Panc1 (cell line): ENCODE results near the gene WDR64. TPM values are rescaled to one million over a fixed set of nuclear protein-coding genes. Genes with fewer than 3 reads are reported as not detected.

Source experiments
- ATAC-seq: fragments of 200-7000 bp; cut with Tn5 transposase; 2 replicates; pipeline ENCODE4 v1.9.1; 2020; ENCODE audit warnings: mild to moderate bottlenecking, moderate library complexity
- BruUV-seq: library from RNA; stranded (reverse); fragments of 400-500 nt; replicated peaks from 2 replicates; lab custom pipeline; 2021; lab: Mats Ljungman, UMichigan
- CTCF ChIA-PET: fragments of 300-600 bp; sonication (Branson Sonifier 250); formaldehyde crosslinking; loops from one replicate; lab custom pipeline; 2022; ENCODE audit warnings: antibody characterized with exemption; lab: Charles Lee
- POLR2A ChIA-PET: fragments of 300-600 bp; sonication (Branson Sonifier 250); formaldehyde crosslinking; loops from one replicate; lab custom pipeline; 2022; ENCODE audit warnings: antibody characterized with exemption; lab: Charles Lee
- DNase-seq: peaks from one replicate; pipeline ENCODE4 v3.0.0-alpha.2; 2010; ENCODE audit warnings: low read depth, low spot score
- H3K27ac ChIP-seq: 2 replicates; pipeline ENCODE4 v1.5.1; 2011; ENCODE audit warnings: mild to moderate bottlenecking, low read length, inconsistent platforms
- H3K27me3 ChIP-seq: fragments of 200-500 bp; sonication (Bioruptor generic); 2 replicates; pipeline ENCODE4 v1.6.0; 2014; ENCODE audit warnings: low read length, inconsistent platforms; ENCODE audit not compliant: control insufficient read depth, insufficient read depth
- H3K36me3 ChIP-seq: fragments of 200-500 bp; sonication (Bioruptor generic); 2 replicates; pipeline ENCODE4 v1.5.1; 2014; ENCODE audit warnings: inconsistent platforms, mild to moderate bottlenecking, low read length, moderate library complexity; ENCODE audit not compliant: control insufficient read depth, insufficient read depth
- H3K4me1 ChIP-seq: 2 replicates; pipeline ENCODE4 v1.5.1; 2011; ENCODE audit warnings: inconsistent platforms, mild to moderate bottlenecking, low read length, moderate library complexity; ENCODE audit not compliant: control insufficient read depth, insufficient read depth
- H3K4me3 ChIP-seq, 2 experiments: 2 replicates each; pipeline ENCODE4 v1.5.1; 2011 to 2012; ENCODE audit warnings: low read depth in 2 of 2, low read length in 2 of 2, mild to moderate bottlenecking in 2 of 2, inconsistent platforms in 1 of 2, moderate library complexity in 1 of 2
- H3K9me3 ChIP-seq: fragments of 200-500 bp; sonication (Bioruptor generic); 2 replicates; pipeline ENCODE4 v1.5.1; 2014; ENCODE audit warnings: low read depth, mild to moderate bottlenecking, inconsistent platforms, low read length, moderate library complexity; ENCODE audit not compliant: control insufficient read depth, insufficient read depth
- CTCF ChIP-seq: fragments of 450-650 bp; IDR thresholded peaks from 2 replicates; pipeline ENCODE4 v1.5.1; 2017; ENCODE audit warnings: mild to moderate bottlenecking
- POLR2AphosphoS5 ChIP-seq: IDR thresholded peaks from 2 replicates; pipeline ENCODE4 v1.6.1; 2012; ENCODE audit warnings: mild to moderate bottlenecking, low read depth, low read length, moderate library complexity
- REST ChIP-seq, 2 experiments: IDR thresholded peaks; 2 replicates each; pipeline ENCODE4 v1.6.1; 2011 to 2012; ENCODE audit warnings: low read depth in 2 of 2, control low read depth in 1 of 2, low read length in 1 of 2, mild to moderate bottlenecking in 1 of 2, moderate library complexity in 1 of 2; ENCODE audit not compliant: insufficient read depth in 1 of 2
- SIN3A ChIP-seq: IDR thresholded peaks from 2 replicates; pipeline ENCODE4 v1.6.1; 2012; ENCODE audit warnings: low read depth, mild to moderate bottlenecking, low read length, moderate library complexity, borderline replicate concordance; ENCODE audit not compliant: insufficient read depth
- TCF7L2 ChIP-seq: IDR thresholded peaks from 2 replicates; pipeline ENCODE4 v1.6.1; 2011; ENCODE audit warnings: mild to moderate bottlenecking, low read depth, low read length, inconsistent platforms
- in situ Hi-C: cut with HindIII; loops from 2 replicates; pipeline ENCODE4 v1.10.0; 2016; ENCODE audit warnings: low sequenced_read_pairs, low pct_unique_long_range_greater_than_20kb
- intact Hi-C: fragments of 100-400 bp; cut with micrococcal nuclease; formaldehyde crosslinking; loops from one replicate; pipeline ENCODE4 v1.10.0; 2022; ENCODE audit not compliant: unreplicated experiment
- total RNA-seq: library from RNA; stranded (reverse); gene quantifications from one replicate; pipeline ENCODE4 v1.2.1, GENCODE V29; 2021; ENCODE audit not compliant: unreplicated experiment

Gene WDR64
- total RNA-seq, 1 experiment from 2014 or later: not detected

- BruUV-seq: no TSS peak
- in situ Hi-C loops: no loop called here
These were observed 95.9 kb downstream of the WDR64 start for GRCh38 chr1:241747992-241748391.

More at GRCh38 chr1:241747992-241748391, 95.9 kb downstream of the WDR64 start:
- no peaks in the 10 kb centered on the region for H3K27me3 ChIP-seq
- ATAC-seq (no peak), DNase-seq (no peak)
- ChIA-PET CTCF (interaction anchor here (0.7 kb wide), 1 partner anchor 69 kb away, joined by 6 read pairs; no protein-coding TSS in a partner anchor), POLR2A (no interaction called here)
- TF ChIP-seq TCF7L2 (no peak), REST (IDR thresholded peaks at IDR 0.05; ENCODE audit: insufficient read depth in 1 of 2, low read depth in 2 of 2, low read length in 1 of 2) (no peak), SIN3A (no peak), POLR2AphosphoS5 (no peak), CTCF (no peak)
- no peaks in the 10 kb centered on the region for H3K9me3 ChIP-seq
- H3K36me3 ChIP-seq: no peaks in the 10 kb centered on the region
- no peak overlapping the region for H3K27ac ChIP-seq
- intact Hi-C loops: no loop called here
- H3K4me1 ChIP-seq: no peaks in the 10 kb centered on the region
- no peak overlapping the region for H3K4me3 ChIP-seq
